GM18861 (cell line): ENCODE data around the gene PRC1.
A peak's percentile ranks its signal among the peaks of the same experiment; 100 is the strongest.
"Not testable (repeated sequence)": the region's sequence is repeated elsewhere in the genome, so short reads cannot be mapped to it uniquely, and the experiment has no call there.

ENCODE experiments used
- ATAC-seq: cut with Tn5 transposase; IDR thresholded peaks from one replicate; pipeline ENCODE4 v1.9.1; 2021; ENCODE audit not compliant: unreplicated experiment

The PRC1 gene, protein sequence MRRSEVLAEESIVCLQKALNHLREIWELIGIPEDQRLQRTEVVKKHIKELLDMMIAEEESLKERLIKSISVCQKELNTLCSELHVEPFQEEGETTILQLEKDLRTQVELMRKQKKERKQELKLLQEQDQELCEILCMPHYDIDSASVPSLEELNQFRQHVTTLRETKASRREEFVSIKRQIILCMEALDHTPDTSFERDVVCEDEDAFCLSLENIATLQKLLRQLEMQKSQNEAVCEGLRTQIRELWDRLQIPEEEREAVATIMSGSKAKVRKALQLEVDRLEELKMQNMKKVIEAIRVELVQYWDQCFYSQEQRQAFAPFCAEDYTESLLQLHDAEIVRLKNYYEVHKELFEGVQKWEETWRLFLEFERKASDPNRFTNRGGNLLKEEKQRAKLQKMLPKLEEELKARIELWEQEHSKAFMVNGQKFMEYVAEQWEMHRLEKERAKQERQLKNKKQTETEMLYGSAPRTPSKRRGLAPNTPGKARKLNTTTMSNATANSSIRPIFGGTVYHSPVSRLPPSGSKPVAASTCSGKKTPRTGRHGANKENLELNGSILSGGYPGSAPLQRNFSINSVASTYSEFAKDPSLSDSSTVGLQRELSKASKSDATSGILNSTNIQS

DNA sequence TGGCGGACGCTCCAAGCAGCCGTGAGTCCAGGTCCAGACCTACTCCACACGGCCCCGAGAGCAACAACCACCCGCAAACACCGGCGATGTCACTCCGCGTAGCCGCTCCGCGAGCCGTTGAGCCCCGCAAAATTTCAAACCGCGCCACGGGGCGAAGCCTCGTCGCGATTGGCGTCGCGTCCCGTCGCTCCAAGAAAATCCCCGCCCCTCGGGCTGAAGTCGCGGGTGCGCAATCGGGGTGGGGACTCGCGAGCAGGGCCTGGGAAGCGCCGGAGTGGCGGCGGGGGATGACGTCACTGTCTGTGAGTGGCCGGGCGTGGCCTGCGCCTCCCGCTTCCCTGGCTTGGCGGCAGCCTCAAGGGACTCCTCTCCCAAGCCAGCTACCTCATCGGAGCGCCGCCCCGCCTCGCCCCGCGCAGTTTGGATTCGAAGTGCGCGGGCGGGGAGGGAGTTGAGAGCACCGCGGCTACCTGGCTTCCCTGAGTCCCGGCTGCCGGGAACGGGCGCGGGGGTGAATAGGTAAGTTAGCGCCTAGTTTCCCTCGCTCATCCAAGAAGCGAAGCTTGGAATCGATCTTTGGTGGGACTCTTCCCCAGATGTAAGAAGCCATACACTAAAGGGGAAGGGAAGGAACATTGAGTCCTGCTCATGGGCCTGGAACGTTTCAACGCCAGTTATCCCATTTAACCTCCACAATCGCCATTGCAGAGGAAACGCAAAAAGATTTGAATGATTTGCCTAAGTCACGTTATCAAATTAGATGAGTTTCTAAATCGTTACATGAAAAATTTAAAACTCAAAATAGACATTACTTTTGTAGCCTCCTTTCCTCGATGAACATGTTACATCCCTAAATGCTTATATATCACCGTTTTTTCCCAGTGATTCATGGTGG is at the start of gene PRC1:
PRC1 (minus strand) TSS at position 119 of the 895 bp plus-strand sequence; CDS start at position 1, 118 bp downstream.
- peak; percentile 94 for ATAC-seq

DNA sequence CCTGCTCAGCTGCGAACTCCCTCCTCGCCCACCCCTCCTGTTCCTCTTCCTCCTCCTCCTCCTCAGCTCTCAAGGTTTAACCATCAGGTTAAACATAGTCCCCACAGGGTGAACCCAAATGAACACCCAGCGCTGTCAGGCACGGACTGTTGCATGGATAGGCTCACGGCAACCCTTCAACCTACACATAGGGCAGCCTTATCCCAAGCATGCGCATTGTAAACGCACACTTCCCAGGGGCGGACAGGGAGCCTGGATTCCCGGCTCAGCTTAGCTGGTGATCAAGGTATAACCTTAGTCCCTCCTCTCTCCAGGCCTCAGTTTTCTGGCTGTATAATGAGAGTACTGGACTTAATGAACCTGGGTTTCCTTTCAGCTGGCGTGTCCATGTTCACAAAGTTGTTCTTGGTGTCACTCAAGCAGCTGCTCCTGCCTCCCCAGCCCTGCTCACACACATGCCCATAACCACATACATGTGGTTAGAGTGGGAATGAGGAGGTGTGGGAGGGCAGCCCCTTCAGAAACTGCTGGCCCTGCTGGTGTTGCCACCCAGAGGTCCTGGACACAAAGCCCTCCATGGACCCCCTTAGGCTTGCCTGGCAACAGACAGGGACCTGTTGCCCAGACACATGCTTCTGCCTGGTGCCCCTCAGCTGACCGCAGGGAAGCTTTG is 49.0 kb upstream of the PRC1 start:
- ATAC-seq, result no peak

DNA sequence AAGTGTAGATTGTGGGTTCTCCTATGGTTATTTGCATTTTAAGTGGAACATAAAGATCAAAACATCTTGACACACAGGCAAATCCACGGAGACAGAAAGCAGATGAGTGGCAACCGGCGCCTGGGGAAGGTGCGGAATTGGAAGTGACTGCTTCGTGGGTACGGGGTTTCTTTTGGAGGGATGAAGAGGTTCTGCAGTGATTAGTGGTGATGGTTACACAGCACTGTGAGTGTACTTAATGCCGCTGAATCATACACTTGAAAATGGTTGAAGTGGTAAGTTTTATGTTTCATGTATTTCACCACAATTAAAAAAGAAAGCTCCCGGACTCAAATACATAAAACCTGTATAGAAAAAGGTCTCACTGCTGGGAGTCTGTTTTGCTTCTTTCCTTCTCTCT is 46.5 kb upstream of the PRC1 start:
- ATAC-seq, result no peak

DNA sequence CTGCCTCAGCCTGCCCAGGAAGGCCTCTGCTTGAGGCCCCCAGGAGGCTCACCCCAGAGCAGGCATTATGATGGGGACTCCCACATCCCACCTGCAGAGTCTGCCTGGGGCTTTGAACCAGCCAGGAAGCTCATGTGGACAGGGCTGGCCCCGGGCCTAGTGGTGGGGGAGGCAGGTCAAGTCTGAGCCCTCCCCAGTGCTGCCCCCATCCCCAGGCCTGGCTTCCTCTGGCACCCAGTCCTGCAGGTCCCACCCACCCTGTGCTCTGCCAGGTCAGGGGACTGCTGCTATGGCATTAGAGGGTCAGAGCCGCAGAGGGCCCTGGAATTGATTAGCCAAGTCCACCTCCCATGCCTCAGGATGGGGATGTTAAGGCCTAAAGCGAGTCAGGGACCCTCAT is 45.7 kb upstream of the PRC1 start:
- no peak for ATAC-seq

DNA sequence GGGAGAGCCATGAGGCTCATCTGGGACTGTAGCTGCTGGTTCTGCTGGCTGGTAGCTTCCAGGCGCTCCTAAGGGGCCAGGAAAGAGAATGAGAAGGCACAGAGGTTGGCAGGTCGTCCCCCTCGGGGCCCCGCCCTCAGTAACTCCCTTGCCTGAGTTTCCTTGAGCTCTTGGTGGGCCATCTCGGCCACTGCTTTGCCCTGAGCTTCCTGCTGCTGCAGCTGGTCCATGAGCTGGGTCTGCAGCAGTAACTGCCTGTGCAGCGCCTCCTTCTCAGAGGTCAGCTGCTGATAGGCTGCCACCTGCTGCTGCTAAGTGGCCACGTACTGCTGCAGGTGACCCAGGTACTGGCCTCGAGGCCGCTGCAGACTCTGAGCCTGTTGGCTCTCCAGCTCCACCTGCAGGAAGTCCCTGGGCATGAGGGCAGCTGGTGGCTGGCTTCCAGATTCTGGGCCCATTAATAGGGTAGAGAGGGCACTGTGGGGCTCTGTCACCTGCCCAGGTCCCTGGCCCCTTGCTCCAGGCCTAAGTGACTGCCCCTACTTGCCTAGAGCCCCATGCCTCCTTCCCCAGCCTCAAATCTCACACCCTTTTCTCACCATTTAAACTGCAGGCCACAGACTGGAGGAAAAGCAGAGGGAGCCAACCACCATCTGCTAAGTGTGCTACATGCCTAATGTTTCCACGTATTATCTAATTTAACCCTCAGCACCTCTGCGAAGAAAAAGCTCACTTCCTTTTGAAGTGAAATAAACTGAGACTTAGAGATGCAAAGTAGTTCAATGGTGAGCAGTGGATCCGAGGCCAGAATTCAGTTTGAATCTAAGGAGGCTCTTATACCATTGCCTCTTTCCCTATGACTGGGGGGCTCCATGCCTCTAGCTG is 38.8 kb upstream of the PRC1 start:
- no peak for ATAC-seq

DNA sequence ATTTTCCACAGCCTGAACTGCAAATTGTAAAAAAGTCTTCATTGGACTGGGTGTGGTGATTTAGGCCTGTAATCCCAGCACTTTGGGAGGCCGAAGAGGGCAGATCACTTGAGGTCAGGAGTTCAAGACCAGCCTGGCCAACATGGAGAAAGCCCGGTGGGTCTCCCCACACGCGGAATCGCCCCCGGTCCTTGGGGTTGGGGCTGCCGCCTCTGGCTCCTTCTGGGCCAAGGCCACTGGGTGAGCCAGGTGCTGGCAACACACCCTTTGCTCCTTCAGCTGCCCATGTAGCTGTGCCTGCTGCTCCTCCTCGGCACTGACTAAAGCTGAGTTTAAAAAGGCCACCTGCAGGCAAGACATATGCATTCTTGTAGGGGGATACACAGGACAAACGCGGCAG is 37.5 kb upstream of the PRC1 start:
- no peak for ATAC-seq

DNA sequence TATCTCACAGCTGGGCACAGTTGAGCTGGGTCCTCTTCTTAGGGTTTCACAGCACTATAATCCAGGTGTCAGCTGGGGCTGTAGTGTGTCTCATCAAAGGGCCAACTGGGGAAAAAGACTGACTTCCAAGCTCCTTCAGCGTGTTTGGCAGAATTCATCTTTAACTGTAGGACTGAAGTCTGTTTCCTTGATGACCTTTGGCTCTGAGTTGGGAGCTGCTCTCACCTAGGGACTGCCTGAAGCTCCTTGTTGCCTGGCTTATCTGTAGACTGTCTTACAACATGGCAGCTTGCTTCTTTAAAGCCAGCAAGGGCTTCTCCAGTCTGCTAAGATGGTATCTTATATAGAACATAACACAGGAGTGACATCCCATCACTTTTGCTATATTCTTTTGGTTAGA is 33.3 kb upstream of the PRC1 start:
- ATAC-seq, result no peak

DNA sequence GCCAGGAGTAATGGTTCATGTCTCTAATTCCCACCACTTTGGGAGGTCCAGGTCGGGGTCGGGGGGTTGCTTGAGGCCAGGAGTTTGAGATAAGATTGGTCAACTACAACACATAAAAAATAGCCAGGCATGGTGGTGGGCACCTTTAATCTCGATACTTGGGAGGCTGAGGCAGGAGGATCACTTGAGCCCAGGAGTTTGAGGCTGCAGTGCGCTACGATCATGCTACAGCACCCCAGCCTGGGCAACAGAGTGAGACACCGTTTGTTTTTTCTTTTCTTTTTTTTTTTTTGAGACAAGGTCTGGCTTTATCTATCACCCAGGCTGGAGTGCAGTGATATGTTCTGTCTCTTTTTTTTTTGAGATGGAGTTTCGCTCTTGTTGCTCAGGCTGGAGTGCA is 29.4 kb upstream of the PRC1 start:
- ATAC-seq, result no peak

DNA sequence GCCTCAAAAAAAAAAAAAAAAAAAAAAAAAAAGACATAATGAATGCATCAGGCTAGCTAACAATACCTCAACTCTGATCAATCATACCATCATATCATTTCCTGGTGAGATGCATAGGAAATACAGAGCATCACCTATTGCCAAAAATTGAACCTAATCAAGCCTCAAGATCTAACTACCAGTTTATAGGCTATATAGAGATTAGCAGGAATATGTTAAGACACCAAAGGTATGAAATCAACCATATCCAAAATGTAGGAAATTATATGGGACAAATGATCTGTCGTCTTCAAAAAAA is 28.4 kb upstream of the PRC1 start:
- peak; percentile 6 for ATAC-seq

DNA sequence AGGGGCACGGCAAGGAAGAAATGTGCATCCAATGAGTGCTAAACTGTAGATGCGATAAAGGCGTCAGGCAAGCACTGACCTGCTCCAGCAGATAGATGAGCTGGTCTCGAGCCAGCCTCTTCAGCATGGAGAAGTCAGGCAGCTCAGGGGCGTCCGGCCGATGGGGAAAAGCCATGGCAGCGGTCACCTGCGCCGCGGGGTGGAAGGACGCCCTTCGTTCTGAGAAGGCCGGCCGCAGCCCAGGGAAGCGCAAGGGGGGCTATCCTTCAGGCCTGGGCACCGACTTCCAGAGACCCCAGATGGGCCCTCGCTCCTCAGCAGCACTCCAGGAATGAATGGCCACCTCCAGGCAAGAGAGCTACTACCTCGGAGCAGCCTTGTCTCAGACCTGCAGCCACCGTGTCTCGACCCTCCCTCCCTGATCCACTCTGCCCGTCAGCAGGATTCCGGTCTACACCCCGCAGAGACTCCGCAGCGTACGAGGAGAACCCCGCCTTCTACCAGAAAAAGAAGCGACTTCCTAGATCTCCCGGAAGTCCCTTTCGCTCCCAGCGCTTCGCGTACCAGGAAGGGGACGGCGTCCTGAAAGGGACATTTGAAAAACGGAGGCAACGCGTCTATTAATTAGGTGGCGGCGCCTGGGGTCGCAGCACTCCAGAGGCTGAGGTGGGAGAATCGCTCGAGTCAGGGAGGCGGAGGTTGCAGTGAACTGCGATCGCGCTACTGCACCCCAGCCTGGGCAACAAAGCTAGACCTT is 27.9 kb upstream of the PRC1 start, which contains the start of gene VPS33B:
VPS33B (minus strand) TSS at position 520 of the 757 bp plus-strand sequence; CDS start at position 175, 345 bp downstream.
- ATAC-seq, result peak; percentile 55

DNA sequence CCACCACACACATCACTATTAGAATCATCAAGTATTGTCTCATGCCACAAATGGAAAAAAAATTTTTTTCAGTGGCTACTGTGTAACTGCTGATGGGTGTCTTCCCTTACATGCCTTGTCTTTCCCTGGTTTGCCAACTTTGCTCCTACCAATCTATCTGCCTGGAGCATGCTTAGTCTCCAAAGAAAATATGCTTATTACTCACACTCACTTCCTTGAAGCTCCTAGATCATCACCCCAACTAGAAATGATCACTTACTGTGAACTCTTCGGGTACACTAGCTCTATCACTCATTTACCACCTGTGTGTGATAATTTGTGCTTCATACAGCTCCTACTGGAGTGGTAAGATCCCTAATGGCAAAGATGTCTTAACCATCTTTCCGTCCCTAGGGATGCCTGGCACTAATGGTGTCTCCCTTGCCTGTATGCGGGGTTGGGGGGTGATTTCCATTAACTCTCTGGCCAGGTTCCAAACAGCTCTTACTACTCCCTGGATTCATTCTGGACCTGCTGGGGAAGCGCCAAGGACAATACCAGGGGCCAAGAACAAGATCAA is 27.3 kb upstream of the PRC1 start:
- ATAC-seq, result no peak

DNA sequence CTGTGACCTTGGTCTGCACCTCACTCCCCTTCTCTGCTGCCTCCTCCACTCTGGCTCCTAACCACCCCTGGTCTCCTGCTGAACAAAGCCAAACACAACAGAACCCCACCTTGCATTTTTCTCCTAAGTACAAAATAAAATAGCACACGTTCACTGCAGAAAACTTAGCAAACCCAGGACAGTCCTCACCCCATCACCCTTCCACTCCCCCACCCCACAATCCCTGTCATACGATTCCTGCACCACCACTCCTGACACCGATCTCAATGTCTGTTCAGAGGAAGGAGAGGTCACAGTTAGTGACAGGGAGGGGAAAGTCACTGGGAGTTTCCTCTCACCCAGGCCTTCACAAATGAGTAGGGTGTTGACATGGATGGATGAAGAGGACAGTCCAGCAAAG is 23.8 kb upstream of the PRC1 start:
- ATAC-seq, result no peak

DNA sequence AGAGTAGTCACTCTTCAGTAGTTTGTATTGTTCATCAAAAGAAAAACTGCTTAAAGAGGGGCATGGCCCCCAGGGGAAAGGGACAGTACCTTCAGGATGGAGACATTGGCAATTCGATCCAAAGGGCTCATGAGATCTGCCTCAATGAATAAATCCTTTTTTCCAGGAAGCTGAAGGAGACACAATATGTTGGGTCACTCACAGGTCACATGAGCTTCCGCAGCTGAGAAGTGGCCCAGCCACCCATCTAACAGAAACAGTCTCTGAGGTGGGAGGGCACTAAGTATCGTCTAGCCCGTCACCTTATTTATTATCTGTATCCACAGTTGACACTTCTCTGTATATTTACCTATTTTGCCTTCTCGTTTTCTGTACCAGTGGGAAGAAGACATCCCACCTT is 23.4 kb upstream of the PRC1 start:
- no peak for ATAC-seq

DNA sequence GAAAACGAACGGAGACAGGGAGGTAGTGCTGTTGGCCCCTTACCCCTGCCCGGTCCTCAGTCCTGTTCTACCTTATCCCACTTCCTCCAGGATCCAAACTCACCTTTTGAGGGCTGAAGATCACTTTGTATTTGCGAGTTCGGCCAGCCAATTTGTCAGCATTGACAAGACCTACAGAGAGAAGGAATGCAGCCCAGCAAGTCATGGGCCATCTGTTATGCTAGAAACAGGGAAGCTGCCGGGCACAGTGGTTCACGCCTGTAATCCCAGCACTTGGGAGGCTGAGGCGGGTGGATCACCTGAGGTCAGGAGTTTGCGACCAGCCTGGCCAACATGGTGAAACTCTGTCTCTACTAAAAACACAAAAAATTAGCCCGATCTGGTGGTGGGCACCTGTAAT is 19.4 kb upstream of the PRC1 start:
- ATAC-seq, result not testable (repeated sequence)

DNA sequence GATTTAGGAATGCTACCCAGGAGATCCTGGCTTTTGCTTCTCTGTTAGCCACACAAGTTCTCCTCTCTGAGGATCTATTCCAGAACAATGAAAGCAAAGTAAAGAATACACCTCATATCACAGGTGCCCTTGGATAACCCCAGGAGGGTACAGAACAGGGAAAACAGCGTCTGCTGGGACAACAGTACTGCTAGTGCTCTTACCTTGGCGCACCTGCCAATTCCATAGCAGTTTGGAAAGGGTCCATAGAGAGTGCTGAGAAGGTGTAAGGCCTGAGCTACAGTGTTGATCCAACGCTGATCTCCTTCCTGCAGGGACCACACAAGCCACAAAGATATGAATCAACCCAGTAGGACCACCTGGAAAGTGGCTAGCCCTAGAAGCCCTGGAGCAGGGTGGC is 12.9 kb upstream of the PRC1 start:
- no peak for ATAC-seq

DNA sequence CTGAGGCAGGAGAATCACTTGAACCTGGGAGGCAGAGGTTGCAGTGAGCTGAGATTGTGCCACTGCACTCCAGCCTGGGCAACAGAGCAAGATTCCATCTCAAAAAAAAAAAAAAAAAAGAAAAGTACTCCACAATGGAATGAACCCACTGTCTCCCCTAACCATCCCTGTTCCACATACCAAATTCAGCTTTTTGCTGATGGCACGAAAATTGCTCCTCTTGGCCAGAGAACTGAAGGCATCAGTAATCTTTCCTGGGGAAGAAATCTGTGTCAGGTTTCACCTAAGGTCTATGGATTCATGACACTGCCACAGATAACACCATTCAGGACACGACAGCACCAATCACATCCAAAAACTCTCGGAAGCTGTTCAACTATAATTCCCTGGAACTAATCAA is 6.9 kb upstream of the PRC1 start:
- no peak for ATAC-seq

DNA sequence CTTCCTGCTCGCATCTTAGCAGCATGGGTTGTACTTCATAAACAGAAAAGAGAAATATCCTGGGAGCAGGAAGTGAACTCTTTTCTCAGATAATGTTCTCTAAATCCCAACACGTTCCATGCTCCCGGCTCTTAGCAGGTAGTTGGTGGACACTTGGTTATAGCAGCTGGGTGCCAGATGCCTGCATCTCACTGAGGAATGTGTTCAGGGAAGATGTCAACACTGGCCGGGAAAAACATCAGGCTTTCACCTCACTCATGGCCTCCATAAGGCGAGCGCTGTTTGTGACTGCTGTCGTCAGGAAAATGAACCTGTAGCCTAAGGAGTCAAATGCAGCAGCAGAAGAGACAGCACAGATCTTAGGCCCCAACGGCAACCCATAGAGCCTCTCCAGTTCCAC is 4.4 kb upstream of the PRC1 start:
- ATAC-seq, result no peak

DNA sequence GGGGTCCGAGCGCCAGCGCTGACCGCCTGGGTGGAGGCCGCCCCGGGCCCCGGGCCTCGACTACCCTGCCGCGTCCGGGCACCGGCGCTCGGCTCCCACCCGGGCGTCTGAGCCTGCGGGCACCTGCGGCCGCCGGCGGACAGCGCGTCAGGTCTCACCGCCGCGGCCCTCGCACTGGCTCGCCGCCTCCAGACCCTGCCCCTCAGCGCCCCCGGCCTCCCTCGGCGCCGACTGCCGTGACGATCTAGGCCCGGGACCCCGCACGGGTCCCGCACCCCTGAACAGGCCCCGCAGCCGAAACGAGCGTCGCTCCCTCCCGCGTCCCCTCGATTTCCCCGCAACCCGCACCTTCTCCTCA is 297 bp downstream of the PRC1 start:
- ATAC-seq, result peak; percentile 4

DNA sequence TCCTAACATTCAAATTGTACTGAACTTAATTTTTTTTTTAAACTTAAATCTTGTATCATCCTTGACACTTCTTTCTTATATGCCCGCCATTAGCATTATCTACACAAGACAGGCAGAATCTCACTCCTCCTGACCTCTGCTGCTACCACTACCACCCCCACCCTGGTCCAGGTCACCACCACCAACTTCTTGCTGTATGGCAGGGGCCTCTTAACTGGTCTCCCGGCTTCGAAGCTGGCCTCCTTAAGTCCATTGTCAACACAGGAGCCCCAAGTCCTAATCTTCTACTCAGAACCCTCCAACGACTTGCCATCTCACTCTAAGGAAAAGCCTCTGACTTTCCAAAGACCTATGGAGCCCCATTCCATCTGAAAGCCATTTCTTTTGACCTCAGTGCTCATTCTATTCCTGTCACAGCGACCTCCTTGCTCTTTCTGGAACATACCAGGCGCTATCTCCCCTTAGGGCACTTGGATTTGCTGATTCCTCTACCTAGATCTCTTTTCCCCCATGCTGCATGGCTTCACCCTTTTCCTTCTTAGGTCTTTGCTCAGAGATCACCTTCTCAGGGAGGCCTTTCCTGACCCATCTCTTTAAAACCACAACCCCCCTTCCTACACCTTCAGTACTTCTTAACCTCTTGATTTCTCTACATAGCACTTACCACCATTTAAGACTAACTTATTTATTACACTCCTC is 2.6 kb downstream of the PRC1 start:
- ATAC-seq, result no peak
